Umbilical cord (tissue), 1 donor: ENCODE measurements around the gene CTF1. TPM values are rescaled to one million over a fixed set of nuclear protein-coding genes. Genes with fewer than 3 reads are reported as not detected.

Experiments used
- total RNA-seq: library from RNA; depleted of rRNA; stranded (reverse); fragments of >200 nt; gene quantifications from one replicate; pipeline ENCODE4 v1.2.3, GENCODE V29; 2014; ENCODE audit warnings: low replicate concordance; ENCODE audit not compliant: insufficient read depth

CTF1 gene
- total RNA-seq, 1 donor from 2014 or later: 2.6 TPM

Other genes with a start within 250 kb of the CTF1 start
- gene PRR14, start 245.7 kb upstream of the CTF1 start, total RNA-seq: 0.96 TPM
- gene FBRS, start 238.2 kb upstream of the CTF1 start, total RNA-seq: 13.5 TPM
- gene SRCAP, start 197.4 kb upstream of the CTF1 start, total RNA-seq: 22.6 TPM
- gene PHKG2, start 148.2 kb upstream of the CTF1 start, total RNA-seq: 5.5 TPM
- gene CFAP119, start 134.6 kb upstream of the CTF1 start, total RNA-seq: not detected
- gene RNF40, start 134.3 kb upstream of the CTF1 start, total RNA-seq: 28.6 TPM
- gene ZNF629, start 109.4 kb upstream of the CTF1 start, total RNA-seq: 5.1 TPM
- gene BCL7C, start 2.5 kb upstream of the CTF1 start, total RNA-seq: 27.0 TPM
- gene FBXL19, start 27.0 kb downstream of the CTF1 start, total RNA-seq: 10.6 TPM
- 26.5 TPM for gene ORAI3, start 52.5 kb downstream of the CTF1 start, total RNA-seq
- gene SETD1A, start 61.1 kb downstream of the CTF1 start, total RNA-seq: 1.2 TPM
- 26.0 TPM for gene HSD3B7, start 88.6 kb downstream of the CTF1 start, total RNA-seq
- 1.2 TPM for gene STX1B, start 114.0 kb downstream of the CTF1 start, total RNA-seq
- 7.9 TPM for gene STX4, start 136.9 kb downstream of the CTF1 start, total RNA-seq
- 10.6 TPM for gene ZNF668, start 177.6 kb downstream of the CTF1 start, total RNA-seq
- 5.5 TPM for gene ZNF646, start 177.8 kb downstream of the CTF1 start, total RNA-seq
- gene PRSS53, start 192.3 kb downstream of the CTF1 start, total RNA-seq: 10.4 TPM
- 112 TPM for gene VKORC1, start 198.2 kb downstream of the CTF1 start, total RNA-seq
- 8.9 TPM for gene BCKDK, start 211.8 kb downstream of the CTF1 start, total RNA-seq
- 32.5 TPM for gene KAT8, start 221.1 kb downstream of the CTF1 start, total RNA-seq
- 3.6 TPM for gene PRSS8, start 239.1 kb downstream of the CTF1 start, total RNA-seq